NOMO-1 (cell line): Measurements from ENCODE around the gene RPTOR.

Experiments used
- DNase-seq, 2 experiments: peaks; one replicate each; lab custom pipeline; 2025; ENCODE audit not compliant: unreplicated experiment in 2 of 2; lab: John Stamatoyannopoulos, UW

The RPTOR gene

GRCh38 chr17:80637048-80637781 is 92.6 kb downstream of the RPTOR start:
- no peak for DNase-seq

- no peak for DNase-seq
These were observed 95.0 kb downstream of the RPTOR start for GRCh38 chr17:80639658-80640057.

- no peak for DNase-seq
These were observed 95.9 kb downstream of the RPTOR start for GRCh38 chr17:80640366-80641084.

GRCh38 chr17:80643326-80644099 is 98.9 kb downstream of the RPTOR start:
- DNase-seq: no peak

GRCh38 chr17:80644536-80644935 is 99.9 kb downstream of the RPTOR start:
- DNase-seq: no peak

GRCh38 chr17:80645706-80646325 is 101.2 kb downstream of the RPTOR start:
- DNase-seq: no peak

GRCh38 chr17:80646328-80646727 is 101.7 kb downstream of the RPTOR start:
- no peak for DNase-seq

GRCh38 chr17:80647746-80648145 is 103.1 kb downstream of the RPTOR start:
- DNase-seq: no peak

- DNase-seq: no peak
These were observed 104.6 kb downstream of the RPTOR start for GRCh38 chr17:80649200-80649644.

- DNase-seq: no peak
These were observed 105.2 kb downstream of the RPTOR start for GRCh38 chr17:80649672-80650330.

- no peak for DNase-seq
These were observed 105.7 kb downstream of the RPTOR start for GRCh38 chr17:80650331-80650672.

- no peak for DNase-seq
These were observed 106.3 kb downstream of the RPTOR start for GRCh38 chr17:80650751-80651518.

- DNase-seq: no peak
These were observed 108.2 kb downstream of the RPTOR start for GRCh38 chr17:80652756-80653330.

GRCh38 chr17:80653856-80654255 is 109.2 kb downstream of the RPTOR start:
- DNase-seq: no peak

- DNase-seq: no peak
These were observed 111.0 kb downstream of the RPTOR start for GRCh38 chr17:80655608-80656007.

- DNase-seq: no peak
These were observed 112.0 kb downstream of the RPTOR start for GRCh38 chr17:80656590-80656989.

GRCh38 chr17:80657561-80657960 is 112.9 kb downstream of the RPTOR start:
- no peak for DNase-seq

- no peak for DNase-seq
These were observed 114.2 kb downstream of the RPTOR start for GRCh38 chr17:80658821-80659220.

GRCh38 chr17:80659651-80660050 is 115.0 kb downstream of the RPTOR start:
- DNase-seq: no peak
